IMR-90 (cell line): ENCODE data around the gene SLC9B2.

Experiments used
- BHLHE40 ChIP-seq: fragments of 150-350 bp; IDR thresholded peaks from 2 replicates; pipeline ENCODE4 v1.6.1; 2016; ENCODE audit warnings: mild to moderate bottlenecking, low read depth, low read length
- CHD1 ChIP-seq: IDR thresholded peaks from 2 replicates; pipeline ENCODE4 v1.6.1; 2012; ENCODE audit warnings: low read depth, low read length, improper control_type of control experiment
- CTCF ChIP-seq: conservative IDR thresholded peaks from 2 replicates; pipeline ENCODE4 v1.5.1; 2012; ENCODE audit warnings: mild to moderate bottlenecking, low read depth, low read length, improper control_type of control experiment
- ELK1 ChIP-seq: fragments of 150-350 bp; IDR thresholded peaks from 2 replicates; pipeline ENCODE4 v1.6.1; 2016; ENCODE audit warnings: low read depth, mild to moderate bottlenecking, low read length, moderate library complexity, borderline replicate concordance
- FOS ChIP-seq: fragments of 150-350 bp; IDR thresholded peaks from 2 replicates; pipeline ENCODE4 v1.6.1; 2016; ENCODE audit warnings: low read depth, low read length
- NFE2L2 ChIP-seq: fragments of 150-350 bp; IDR thresholded peaks from 2 replicates; pipeline ENCODE4 v1.6.1; 2016; ENCODE audit warnings: low read depth, mild to moderate bottlenecking, low read length
- POLR2A ChIP-seq: IDR thresholded peaks from 2 replicates; pipeline ENCODE4 v1.6.1; 2012; ENCODE audit warnings: mild to moderate bottlenecking, low read depth, low read length
- RCOR1 ChIP-seq: IDR thresholded peaks from 2 replicates; pipeline ENCODE4 v1.6.1; 2012; ENCODE audit warnings: mild to moderate bottlenecking, low read length, improper control_type of control experiment; ENCODE audit not compliant: insufficient replicate concordance
- RFX5 ChIP-seq: IDR thresholded peaks from 2 replicates; pipeline ENCODE4 v1.8.0; 2012; ENCODE audit warnings: low read depth, mild to moderate bottlenecking, low read length, moderate library complexity

- TF ChIP-seq FOS (no peak), POLR2A (no peak), CTCF (no peak), RCOR1 (no peak), CHD1 (no peak), BHLHE40 (no peak), NFE2L2 (no peak), RFX5 (no peak), ELK1 (no peak)
These were observed 65.8 kb downstream of the SLC9B2 start for GRCh38 chr4:103010804-103011203.
